Psoas muscle (tissue), 8 donors: ENCODE measurements around the gene RHBDF2. TPM values are rescaled to one million over a fixed set of nuclear protein-coding genes. Genes with fewer than 3 reads are reported as not detected.
A peak's percentile ranks its signal among the peaks of the same experiment; 100 is the strongest.
"Not testable (repeated sequence)": the region's sequence is repeated elsewhere in the genome, so short reads cannot be mapped to it uniquely, and the experiment has no call there.

Experiments used
- ATAC-seq, 4 donors: fragments of 200-7000 bp; cut with Tn5 transposase; one replicate each; pipeline ENCODE4 v1.9.1; 2020; ENCODE audit warnings: moderate library complexity in 3 of 4, mild to moderate bottlenecking in 2 of 4
- DNase-seq, 2 donors: peaks; one replicate each; pipeline ENCODE4 v3.0.0-alpha.2; 2020
- H3K27ac ChIP-seq: fragments of 200-600 bp; one replicate; pipeline ENCODE4 v1.8.0; 2022
- H3K27me3 ChIP-seq, 3 donors: fragments of 200-600 bp in 1 of 3; one replicate each; pipeline versions ENCODE4 v1.6.1 to v1.8.0; 2013 to 2022; ENCODE audit warnings: low read length in 2 of 3, mild to moderate bottlenecking in 2 of 3, moderate library complexity in 1 of 3; ENCODE audit not compliant: insufficient read depth in 3 of 3
- H3K36me3 ChIP-seq, 2 donors: fragments of 200-600 bp in 1 of 2; one replicate each; pipeline versions ENCODE4 v1.6.1 to v1.8.0; 2013 to 2022; ENCODE audit warnings: low read depth in 1 of 2, mild to moderate bottlenecking in 1 of 2, moderate library complexity in 1 of 2; ENCODE audit not compliant: insufficient read depth in 1 of 2
- H3K4me1 ChIP-seq: fragments of 200-600 bp; one replicate; pipeline ENCODE4 v1.8.0; 2022
- H3K4me3 ChIP-seq: fragments of 200-600 bp; one replicate; pipeline ENCODE4 v1.8.0; 2022; ENCODE audit warnings: mild to moderate bottlenecking
- H3K9me3 ChIP-seq: fragments of 200-600 bp; one replicate; pipeline ENCODE4 v1.8.0; 2022
- WGBS, 3 donors: extraction: QIAGEN DNeasy Blood & Tissue Kit; methylation state at CpG; one replicate each; pipeline versions ENCODE4 v1.1.6 to v1.1.7; 2013; 5-methylcytosine and 5-hydroxymethylcytosine counted together
- intact Hi-C, 2 donors: fragments of 100-400 bp; cut with DNase I; formaldehyde crosslinking; loops; one replicate each; pipeline versions ENCODE4 v1.11.0 to v1.14.2; 2022
- polyA plus RNA-seq, 3 donors: library from polyadenylated mRNA; stranded (reverse); fragments of 200-250 nt; gene quantifications; one replicate each; pipeline ENCODE4 v1.2.3, GENCODE V29; 2013
- total RNA-seq, 4 donors: library from RNA; stranded (reverse); fragmentation: NEBNext Ultra II Directional in 2 of 4; extraction: Animal tissue kit (Norgen Biotek cat#: 25700) in 2 of 4; gene quantifications; one replicate each; pipeline versions ENCODE4 v1.2.1 to v1.2.4, GENCODE V29; 2021 to 2023
- TF ChIP-seq, protein P1 (sequence below): fragments of 200-600 bp; IDR thresholded peaks from one replicate; pipeline ENCODE4 v1.8.0; 2022; ENCODE audit warnings: antibody characterized with exemption
- donor health status: healthy with polysubstance abuse.
- donor health status: DM: no; HTN: no; CAD: no; lungs with moderate emphysema.
- donor health status: Bipolar disorder and iron deficiency.
- donor health status: healthy.
- donor health status: DM: yes; HTN: yes; CAD: no.
- donor health status: DM: no; HTN: no; CAD: no.
- donor health status: DM: no; HTN: no; CAD: no.
- donor health status: DM: yes; HTN: yes; CAD: no.

RHBDF2 gene
- total and polyA plus RNA-seq, 7 donors: 6.6 to 23.1 (median 13.3) TPM

DNA sequence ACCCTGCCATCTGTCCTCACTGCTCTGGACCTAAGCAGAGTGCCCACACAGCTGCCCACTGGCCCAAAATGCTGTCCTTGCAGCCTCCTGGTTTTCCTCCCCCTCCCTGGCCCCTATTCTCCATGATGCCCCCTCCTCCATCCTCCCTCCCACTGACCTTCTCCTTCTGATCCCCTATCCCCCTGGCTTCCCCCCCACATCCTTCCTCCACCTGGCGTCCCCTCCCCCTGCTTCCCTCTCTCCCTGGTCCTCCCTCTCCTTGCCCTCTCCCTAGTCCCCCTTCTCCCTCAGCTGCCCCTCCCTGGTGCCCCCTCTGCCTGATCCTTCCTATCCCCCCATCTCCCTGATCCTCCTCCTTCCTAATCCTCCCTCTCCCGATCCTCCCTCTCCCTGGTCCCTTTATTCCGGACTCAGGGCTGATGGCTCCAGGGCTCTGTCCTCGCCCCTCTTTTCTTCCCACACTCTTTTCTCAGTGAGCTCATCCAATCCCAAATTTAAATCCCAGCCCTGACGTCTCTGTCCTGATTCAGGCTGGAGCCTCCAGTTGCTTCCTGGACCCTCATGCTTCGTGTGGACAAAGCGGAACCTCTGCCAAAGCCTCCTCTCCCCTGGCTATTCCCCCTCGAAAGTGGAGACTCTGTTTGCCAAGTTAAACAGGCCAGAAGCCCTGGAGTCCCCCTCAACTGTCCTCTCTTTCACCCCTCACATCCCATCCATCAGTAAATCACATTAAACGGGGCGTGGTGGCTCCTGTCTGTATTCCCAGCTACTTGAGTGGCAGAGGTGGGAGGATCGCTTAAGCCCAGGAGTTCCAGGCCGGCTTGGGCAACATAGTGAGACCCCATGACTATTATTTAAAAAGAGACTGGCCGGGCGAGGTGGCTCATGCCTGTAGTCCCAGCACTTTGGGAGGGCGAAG, 18.1 kb upstream of the RHBDF2 start:
- Histone ChIP-seq H3K9me3 (no peaks in the 10 kb centered on the region), H3K27ac (no peak overlapping the region), H3K27me3 (no peaks in the 10 kb centered on the region), H3K4me3 (no peak overlapping the region), H3K4me1 (peaks cover 11% of the 10 kb centered on the region), H3K36me3 (no peaks in the 10 kb centered on the region)
- 66 to 71% (median 68%) methylated on average over 15 of the region's 15 CpGs for WGBS, 3 donors
- ATAC-seq (no peak), DNase-seq (no peak)
- intact Hi-C loops: loop anchor here in 1 of 2 donors (5.0 kb wide), 1 partner anchor 168 kb away; no protein-coding TSS in a partner anchor
- TF ChIP-seq, protein P1, sequence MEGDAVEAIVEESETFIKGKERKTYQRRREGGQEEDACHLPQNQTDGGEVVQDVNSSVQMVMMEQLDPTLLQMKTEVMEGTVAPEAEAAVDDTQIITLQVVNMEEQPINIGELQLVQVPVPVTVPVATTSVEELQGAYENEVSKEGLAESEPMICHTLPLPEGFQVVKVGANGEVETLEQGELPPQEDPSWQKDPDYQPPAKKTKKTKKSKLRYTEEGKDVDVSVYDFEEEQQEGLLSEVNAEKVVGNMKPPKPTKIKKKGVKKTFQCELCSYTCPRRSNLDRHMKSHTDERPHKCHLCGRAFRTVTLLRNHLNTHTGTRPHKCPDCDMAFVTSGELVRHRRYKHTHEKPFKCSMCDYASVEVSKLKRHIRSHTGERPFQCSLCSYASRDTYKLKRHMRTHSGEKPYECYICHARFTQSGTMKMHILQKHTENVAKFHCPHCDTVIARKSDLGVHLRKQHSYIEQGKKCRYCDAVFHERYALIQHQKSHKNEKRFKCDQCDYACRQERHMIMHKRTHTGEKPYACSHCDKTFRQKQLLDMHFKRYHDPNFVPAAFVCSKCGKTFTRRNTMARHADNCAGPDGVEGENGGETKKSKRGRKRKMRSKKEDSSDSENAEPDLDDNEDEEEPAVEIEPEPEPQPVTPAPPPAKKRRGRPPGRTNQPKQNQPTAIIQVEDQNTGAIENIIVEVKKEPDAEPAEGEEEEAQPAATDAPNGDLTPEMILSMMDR: no peak

DNA sequence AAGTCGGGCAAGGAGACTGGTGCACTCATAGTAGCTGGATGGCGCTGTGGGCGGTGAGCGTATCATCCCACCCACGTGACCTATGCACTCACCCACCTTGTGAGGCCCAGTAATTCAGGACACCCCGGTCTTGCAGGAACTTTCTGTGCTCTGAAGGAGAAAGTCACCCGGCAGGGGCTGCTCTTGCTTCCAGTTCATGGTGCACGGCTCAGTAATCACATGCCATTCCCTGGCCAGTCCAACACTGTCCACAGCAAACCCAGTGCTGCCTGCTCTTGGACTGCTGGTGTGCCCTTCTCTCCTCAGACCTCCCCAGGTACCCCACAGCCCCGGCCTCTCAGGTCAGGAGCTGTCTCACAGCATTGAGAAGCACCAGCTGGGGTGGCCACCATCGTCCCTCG, 16.4 kb upstream of the RHBDF2 start:
- Histone ChIP-seq H3K27me3 (no peaks in the 10 kb centered on the region), H3K4me1 (peaks cover 11% of the 10 kb centered on the region), H3K4me3 (no peak overlapping the region), H3K27ac (no peak overlapping the region), H3K36me3 (no peaks in the 10 kb centered on the region), H3K9me3 (no peaks in the 10 kb centered on the region)
- ATAC-seq (no peak), DNase-seq (no peak)
- intact Hi-C loops: loop anchor here in 1 of 2 donors (5.0 kb wide), 1 partner anchor 170 kb away; no protein-coding TSS in a partner anchor
- 87 to 91% (median 88%) methylated on average over 11 of the region's 11 CpGs for WGBS, 3 donors
- TF ChIP-seq, protein P1: no peak

DNA sequence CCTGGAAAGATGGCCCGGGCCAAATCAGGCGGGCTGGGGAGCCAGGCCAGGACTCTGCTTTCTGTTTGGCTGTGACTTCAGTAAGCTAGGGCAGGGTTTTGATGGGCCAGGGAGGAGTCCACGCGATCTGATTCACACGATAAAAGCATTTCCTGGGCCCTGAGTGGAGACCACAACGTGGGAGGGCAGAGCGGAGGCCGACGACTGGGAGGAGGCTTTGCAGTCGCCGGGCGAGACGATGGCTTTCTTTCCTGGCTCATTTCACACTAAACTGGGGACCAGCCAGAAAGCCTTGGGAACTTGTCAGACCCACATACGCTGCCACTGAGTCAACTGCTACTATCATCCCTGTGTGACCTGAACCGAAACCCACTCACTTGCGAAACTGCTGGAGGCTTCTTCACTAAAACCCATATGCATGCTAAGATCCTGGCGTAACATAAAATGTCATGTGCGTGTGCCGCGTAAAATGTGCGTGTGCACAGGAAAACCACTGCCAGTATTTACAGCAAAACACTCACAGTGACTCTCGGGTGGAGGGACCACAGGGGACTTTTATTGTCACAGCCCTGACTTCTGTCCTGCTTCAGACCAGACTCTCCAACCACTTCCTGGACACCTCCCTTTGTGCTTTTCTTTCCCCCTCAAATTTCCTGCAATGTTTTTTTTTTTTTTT, 14.2 kb upstream of the RHBDF2 start:
- peaks cover 11% of the 10 kb centered on the region for H3K4me1 ChIP-seq
- peak; percentile 89 to 94 (median 91) for ATAC-seq
- peak overlapping the region; percentile 86 for H3K27ac ChIP-seq
- H3K27me3 ChIP-seq: no peaks in the 10 kb centered on the region
- intact Hi-C loops: loop anchor here in 1 of 2 donors (5.0 kb wide), 1 partner anchor 172 kb away; no protein-coding TSS in a partner anchor
- peak overlapping the region; percentile 49 for H3K4me3 ChIP-seq
- WGBS, 3 donors: 4 to 19% (median 10%) methylated on average over 22 of the region's 22 CpGs
- TF ChIP-seq, protein P1: no peak
- no peaks in the 10 kb centered on the region for H3K36me3 ChIP-seq
- DNase-seq: peak; percentile 85 to 90
- H3K9me3 ChIP-seq: no peaks in the 10 kb centered on the region

DNA sequence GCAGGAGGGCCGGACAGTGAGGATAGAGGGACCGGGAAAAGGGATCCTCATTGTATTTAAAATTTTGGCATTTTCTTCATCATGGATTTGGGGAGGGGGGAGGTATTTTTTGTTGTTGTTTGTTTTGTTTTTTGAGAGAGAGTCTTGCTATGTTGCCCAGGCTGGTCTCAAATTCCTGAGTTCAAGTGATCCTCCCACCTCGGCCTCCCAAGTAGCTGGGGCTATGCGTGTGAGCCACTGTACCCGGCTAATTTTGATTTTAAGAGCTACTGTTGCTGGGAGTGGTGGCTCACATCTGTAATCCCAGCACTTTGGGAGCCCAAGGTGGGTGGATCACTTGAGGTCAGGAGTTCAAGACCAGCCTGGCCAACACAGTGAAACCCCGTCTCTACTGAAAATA, 13.1 kb upstream of the RHBDF2 start:
- not testable (repeated sequence) for H3K9me3 ChIP-seq

DNA sequence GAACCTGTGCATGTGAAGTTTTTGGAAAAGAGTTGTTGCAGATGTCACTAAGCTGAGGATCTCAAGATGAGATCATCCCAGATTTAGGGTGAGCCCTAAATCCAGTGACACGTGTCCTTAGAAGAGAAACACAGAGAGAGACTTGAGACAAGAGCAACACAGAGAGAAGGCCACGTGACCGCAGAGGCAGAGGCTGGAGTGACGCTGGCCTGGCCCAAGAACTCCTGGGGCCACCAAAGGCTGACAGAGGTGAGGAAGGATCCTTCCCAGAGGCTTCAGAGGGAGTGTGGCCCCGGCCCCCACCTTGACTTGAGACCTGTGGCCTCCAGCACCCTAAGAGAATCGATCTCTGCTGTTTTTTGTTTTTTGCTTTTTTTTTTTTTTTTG, 12.1 kb upstream of the RHBDF2 start:
- no peaks in the 10 kb centered on the region for H3K36me3 ChIP-seq
- H3K4me1 ChIP-seq: peaks cover 11% of the 10 kb centered on the region
- intact Hi-C loops: no loop called here
- H3K27ac ChIP-seq: no peak overlapping the region
- H3K9me3 ChIP-seq: no peaks in the 10 kb centered on the region
- WGBS, 3 donors: 71 to 74% (median 72%) methylated on average over 6 of the region's 6 CpGs
- no peak for ATAC-seq
- no peak for DNase-seq
- H3K27me3 ChIP-seq: no peaks in the 10 kb centered on the region
- H3K4me3 ChIP-seq: no peak overlapping the region
- TF ChIP-seq, protein P1: no peak

More for the DNA sequence above, 13.1 kb upstream of the RHBDF2 start:
- DNase-seq, H3K27me3 ChIP-seq, ATAC-seq, intact Hi-C loops, H3K36me3 ChIP-seq, H3K4me3 ChIP-seq: not testable (repeated sequence)
- peak overlapping the region; percentile 86 for H3K27ac ChIP-seq
- 96 to 100% (median 98%) methylated on average over 6 of the region's 6 CpGs for WGBS, 3 donors
- peaks cover 11% of the 10 kb centered on the region for H3K4me1 ChIP-seq
